ENCODE measurements around the gene MXD4. TPM values are rescaled to one million over a fixed set of nuclear protein-coding genes. Genes with fewer than 3 reads are reported as not detected.

MXD4 gene
- 31.5 TPM for total RNA-seq
- long read RNA-seq, full-length matches to known transcripts, result 114 of 160 reads
- long read RNA-seq, partial matches to known transcripts, result 5 of 160 reads
- long read RNA-seq, other reads (novel, unspliced or antisense), result 41 of 160 reads

DNA sequence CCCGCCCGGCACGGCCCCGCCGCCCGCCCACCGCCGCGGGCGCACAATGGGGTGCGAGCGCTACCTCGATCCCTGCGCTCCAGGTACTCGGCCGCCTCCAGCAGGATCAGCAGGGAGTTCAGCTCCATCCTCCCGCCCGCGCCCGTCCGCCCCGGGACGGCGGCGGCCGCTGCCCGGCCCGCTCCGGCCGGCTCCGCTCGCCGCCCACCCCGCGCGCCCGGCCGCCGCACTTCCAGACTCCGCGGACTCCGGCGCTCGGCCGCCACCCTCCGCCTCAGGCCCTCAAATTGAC lies at the start of gene MXD4:
TSS of gene MXD4 (minus strand) at position 257 of the 292 bp plus-strand sequence. CDS start at position 128, 129 bp downstream.
- DNase-seq, result no peak
- no peak for ATAC-seq (ENCODE audit: poor library complexity)
- intact Hi-C loops (cut with DNase I), result loop anchor here (10.0 kb wide), 1 partner anchor 153 kb away; the partner anchor contains the start of genes CFAP99 and ZFYVE28

DNA sequence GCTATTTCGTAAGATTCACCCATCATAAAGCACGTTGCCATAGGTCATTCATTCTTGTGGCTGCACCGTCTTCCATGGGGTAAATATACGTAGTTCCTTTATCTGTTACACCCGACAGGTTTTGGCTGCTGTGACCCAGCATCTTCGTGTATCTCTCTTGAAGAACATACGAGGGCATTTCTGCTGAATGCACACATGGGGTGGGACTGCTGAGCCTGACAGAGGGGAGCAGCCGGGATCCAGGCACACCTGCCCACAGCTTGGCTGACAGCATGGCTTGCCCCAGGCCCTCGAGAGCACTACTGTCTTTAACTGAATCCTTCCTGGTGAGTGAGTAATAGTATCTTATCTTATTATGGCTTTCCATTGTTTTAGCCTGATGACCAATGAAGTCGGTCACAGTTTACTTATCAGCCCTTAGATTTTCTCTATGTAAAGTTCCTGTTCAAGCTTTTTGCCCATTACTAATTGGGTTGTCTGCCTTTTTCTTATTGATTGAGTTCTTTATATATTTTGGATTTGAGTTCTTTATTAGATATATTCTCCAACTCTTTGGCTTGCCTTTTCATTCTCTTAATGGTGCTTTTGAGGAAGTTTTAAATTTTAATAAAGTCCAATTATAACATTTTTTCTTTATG lies 45.0 kb upstream of the MXD4 start:
- intact Hi-C loops (cut with DNase I), result no loop called here
- DNase-seq, result no peak
- ATAC-seq (ENCODE audit: poor library complexity), result no peak

GRCh38 chr4:2305766-2306501 lies 44.0 kb upstream of the MXD4 start:
- ATAC-seq (ENCODE audit: poor library complexity) (no peak), DNase-seq (no peak)
- intact Hi-C loops (cut with DNase I), result no loop called here

- intact Hi-C loops (cut with DNase I), result no loop called here
- no peak for DNase-seq
- ATAC-seq (ENCODE audit: poor library complexity), result no peak
Observed at GRCh38 chr4:2304877-2305561, 43.1 kb upstream of the MXD4 start.

DNA sequence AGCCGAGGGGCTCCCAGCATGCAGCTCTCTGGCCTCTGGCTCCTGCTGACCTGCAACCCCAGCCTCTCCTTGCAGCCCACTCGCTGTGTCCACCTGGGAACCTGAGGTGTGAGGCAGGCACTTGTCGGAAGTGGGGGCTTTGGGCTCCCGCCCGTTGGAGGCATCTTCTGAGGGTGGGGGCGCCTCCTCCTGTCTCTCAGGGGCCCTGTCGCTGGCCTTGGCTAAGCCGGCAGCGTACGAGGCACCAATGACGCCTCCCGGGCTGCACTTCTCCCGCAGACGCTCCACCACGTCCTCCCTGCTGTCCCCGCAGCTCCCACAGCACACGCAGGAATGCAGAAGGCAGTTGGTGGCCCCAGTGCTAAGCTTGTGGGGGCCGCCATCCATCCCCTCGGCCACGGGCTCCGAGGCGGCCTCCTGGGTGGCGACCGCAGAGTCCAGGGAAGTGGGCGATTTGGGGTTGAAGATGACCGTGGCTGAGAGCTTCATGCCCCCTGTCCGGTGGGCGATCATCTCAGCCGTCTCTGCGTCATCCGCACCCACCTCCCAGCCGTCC lies 42.5 kb upstream of the MXD4 start:
- intact Hi-C loops (cut with DNase I), result no loop called here
- no peak for DNase-seq
- ATAC-seq (ENCODE audit: poor library complexity), result no peak

GRCh38 chr4:2303686-2304320 lies 41.9 kb upstream of the MXD4 start:
- no peak for ATAC-seq (ENCODE audit: poor library complexity)
- intact Hi-C loops (cut with DNase I), result no loop called here
- DNase-seq, result no peak

DNA sequence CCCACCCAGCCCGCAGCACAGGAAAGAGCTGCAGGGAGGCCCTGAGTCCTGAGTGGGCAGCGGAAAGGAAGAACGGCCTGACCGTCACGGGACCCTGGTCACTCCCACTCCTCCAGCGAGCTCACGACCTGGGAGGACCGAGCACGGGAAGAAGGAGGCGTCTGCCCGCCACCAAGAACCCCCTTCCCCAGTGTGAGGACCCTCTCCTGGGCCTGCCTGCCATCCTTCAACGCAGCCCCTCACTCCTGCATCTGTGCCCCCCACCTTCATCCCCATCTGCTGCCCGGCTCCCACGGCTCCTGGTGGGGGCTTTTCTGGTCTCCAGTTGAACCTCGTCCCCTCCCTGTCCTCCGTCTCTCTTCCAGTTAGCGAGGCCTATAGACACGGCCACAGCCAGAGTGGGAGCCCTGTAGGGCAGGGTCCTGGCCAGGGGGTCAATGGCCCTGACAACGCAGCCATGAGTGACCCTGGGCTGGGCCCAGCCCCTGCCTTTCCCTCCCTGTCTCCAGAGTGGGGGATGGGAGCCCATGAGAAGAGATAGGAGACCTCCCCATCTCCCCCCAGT lies 41.3 kb upstream of the MXD4 start:
- no peak for ATAC-seq (ENCODE audit: poor library complexity)
- intact Hi-C loops (cut with DNase I), result no loop called here
- no peak for DNase-seq

DNA sequence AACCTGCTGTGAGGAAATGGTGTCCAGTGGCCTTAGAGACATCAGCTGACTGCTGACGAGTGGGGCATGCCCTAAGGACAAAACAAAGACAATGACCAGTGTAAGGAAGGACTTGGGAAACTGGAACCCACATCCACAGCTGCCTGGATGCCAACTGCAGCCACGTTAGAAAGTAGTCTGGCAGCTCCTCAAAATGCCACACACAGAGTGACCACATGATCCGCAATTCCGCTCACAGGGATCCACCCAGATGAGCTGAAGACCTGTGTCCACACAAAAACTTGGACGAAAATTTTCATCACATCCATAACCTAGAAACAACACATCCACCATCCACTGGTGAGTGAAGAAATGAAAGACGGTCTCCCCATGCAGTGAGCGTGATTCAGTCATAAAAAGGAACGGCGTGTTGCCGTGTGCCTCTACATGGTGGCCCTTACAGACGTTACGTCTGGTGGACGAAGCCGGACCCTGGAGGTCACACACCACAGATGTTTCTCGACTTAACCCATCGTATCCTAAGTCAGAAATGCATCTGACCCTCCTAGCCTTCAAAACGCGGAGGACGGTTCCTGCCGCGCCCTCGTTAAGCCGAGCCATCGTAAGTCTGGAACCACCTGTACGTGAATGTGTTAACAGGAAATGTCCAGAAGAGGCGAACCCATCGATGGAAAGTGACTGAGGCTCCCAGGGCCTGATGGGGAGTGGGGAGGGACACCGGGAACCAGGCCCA lies 40.6 kb upstream of the MXD4 start:
- ATAC-seq (ENCODE audit: poor library complexity) (no peak), DNase-seq (no peak)
- intact Hi-C loops (cut with DNase I), result no loop called here

DNA sequence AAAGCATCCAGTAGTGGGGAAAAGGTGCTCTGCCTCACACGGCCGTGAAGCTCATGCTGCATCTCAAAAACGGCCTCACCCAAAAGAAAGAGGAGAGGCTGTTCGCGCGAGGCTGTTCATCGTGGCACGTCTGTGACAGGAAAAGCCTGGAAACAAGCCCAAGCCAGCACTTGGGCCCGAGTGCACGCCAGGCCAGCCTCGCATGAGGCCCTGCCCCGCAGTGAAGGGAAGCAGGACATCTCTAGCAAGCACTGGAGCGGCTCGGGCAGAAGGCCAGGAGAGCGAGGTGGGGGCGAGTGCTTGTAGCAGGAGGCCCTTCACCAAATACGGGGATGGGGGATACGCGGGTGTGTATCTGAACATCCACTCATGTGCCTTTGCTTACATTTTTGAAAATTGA lies 39.9 kb upstream of the MXD4 start:
- no peak for DNase-seq
- intact Hi-C loops (cut with DNase I), result no loop called here
- no peak for ATAC-seq (ENCODE audit: poor library complexity)

DNA sequence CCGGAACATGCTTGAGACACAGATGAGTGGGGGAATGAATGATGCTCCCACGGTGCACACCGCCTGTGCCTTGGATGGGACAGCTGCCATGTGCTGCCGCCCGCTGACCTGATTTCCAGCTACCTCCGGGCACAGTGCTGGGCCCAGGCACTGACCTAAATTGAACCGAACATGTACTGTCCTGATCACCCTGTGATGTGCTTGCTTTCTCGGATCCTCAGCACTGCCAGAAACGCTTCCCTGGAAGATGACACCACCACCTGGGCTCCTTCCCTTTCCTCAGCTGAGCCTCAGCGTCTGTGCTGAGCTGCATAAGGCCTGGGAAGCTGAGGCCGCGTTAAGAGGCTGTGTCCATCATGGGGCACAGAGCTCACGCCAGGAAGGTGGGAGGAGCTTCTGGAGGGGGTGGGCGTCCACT lies 39.3 kb upstream of the MXD4 start:
- intact Hi-C loops (cut with DNase I), result no loop called here
- DNase-seq (no peak), ATAC-seq (ENCODE audit: poor library complexity) (no peak)

DNA sequence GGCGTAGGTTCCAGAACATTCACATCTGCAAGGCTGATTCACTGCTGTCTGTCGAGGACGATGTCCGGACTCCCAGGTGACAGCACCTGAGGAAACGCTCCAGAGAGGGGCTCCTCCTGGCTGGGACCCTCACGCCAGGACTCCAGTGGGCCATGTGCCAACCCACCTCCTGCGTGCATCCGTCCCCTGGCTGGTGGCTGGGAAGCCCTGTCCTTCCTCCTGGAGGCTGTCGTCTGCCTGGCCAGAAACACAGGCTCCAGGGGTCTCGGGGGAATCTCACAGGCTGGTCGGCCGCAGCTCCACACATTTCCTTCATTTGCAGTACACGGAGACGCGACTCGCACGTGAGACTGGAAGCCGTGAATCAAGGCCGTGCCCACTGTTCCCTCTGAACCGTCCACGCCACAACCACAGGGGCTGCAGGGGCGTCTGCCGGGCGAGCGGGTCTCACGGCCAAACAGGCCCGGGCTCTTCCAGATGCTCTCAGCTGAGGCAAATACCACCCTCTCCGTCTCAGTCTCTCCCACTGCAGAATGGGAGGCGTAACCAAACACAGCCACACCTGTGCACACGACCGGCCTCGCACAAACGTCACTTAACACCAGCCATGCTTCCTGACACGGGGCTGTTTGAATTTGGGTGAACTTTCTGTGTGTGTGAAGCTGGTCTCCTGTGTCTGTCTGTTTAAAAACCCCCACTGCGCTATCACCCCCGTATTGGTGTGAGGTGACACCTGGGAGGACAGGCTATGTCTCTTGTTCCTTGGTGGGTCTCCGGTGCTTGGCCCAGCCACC lies 38.7 kb upstream of the MXD4 start:
- DNase-seq (no peak), ATAC-seq (ENCODE audit: poor library complexity) (no peak)
- intact Hi-C loops (cut with DNase I), result no loop called here

DNA sequence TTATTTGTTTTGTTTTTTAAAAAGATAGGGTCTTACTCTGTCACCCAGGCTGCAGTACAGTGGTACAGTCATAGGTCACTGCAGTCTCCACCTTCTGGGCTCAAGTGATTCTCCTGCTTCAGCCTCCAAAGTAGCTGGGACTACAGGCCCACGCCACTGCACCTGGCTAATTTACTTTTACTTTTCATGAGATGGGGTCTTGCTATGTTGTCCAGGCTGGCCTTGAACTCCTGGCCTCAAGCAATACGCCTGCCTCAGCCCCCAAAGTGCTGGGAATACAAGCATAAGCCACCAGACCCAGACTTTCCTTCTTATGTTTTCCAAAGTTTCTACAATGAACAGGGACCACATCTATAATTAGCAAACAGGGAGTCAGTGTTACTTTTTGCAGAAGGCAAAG lies 37.9 kb upstream of the MXD4 start:
- ATAC-seq (ENCODE audit: poor library complexity) (no peak), DNase-seq (no peak)
- intact Hi-C loops (cut with DNase I), result no loop called here

DNA sequence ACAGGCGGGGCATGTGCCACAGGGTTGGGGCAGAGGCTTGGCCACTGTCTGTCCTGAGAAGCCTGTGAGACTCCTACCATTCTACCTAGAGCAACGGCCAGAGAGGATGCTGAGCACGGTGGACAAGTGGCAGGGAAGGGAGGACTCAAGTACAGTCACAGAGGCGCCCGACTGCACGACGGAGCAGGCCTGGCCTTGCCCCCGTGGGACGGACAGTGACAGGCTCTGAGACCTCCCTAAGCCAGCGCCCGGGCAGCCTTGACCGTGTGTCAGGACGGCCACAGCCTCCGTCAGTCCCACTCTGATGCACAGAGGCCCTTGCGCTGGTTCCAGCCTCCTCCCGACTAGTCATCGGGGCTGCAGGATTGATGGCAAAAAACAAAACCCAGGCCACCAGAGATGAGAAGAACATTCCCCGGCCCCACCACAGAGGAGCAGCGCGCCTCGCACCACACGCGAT lies 36.7 kb upstream of the MXD4 start:
- ATAC-seq (ENCODE audit: poor library complexity) (no peak), DNase-seq (no peak)
- intact Hi-C loops (cut with DNase I), result no loop called here

GRCh38 chr4:2297606-2298531 lies 36.0 kb upstream of the MXD4 start:
- no peak for ATAC-seq (ENCODE audit: poor library complexity)
- DNase-seq, result no peak
- intact Hi-C loops (cut with DNase I), result no loop called here

GRCh38 chr4:2296631-2297601 lies 35.0 kb upstream of the MXD4 start:
- ATAC-seq (ENCODE audit: poor library complexity) (peak; percentile 79), DNase-seq (no peak)
- intact Hi-C loops (cut with DNase I), result no loop called here

Measured in Right ventricle myocardium superior (tissue), 1 donor.